HepG2 (cell line): ENCODE measurements around the gene CHST11. TPM values are rescaled to one million over a fixed set of nuclear protein-coding genes. Genes with fewer than 3 reads are reported as not detected.

Experiments used
- ATAC-seq: fragments of 200-7000 bp; cut with Tn5 transposase; 3 replicates; pipeline ENCODE4 v1.9.1; 2020; ENCODE audit warnings: mild to moderate bottlenecking, moderate library complexity
- BruUV-seq: library from RNA; stranded (reverse); fragments of 400-500 nt; replicated peaks from 2 replicates; lab custom pipeline; 2021; lab: Mats Ljungman, UMichigan
- CTCF ChIA-PET: fragments of 300-600 bp; formaldehyde crosslinking; extraction: SDS; loops from one replicate; lab custom pipeline; 2021; ENCODE audit warnings: low total read pairs, inconsistent platforms, low intra/inter-chr PET ratio; lab: Yijun Ruan, JAX
- POLR2A ChIA-PET: fragments of 350-600 bp; sonication (Branson Sonifier 250); formaldehyde crosslinking; loops from one replicate; lab custom pipeline; 2020; ENCODE audit warnings: antibody characterized with exemption, inconsistent platforms; lab: Yijun Ruan, JAX
- DNase-seq: peaks from one replicate; pipeline ENCODE4 v3.0.0-alpha.2; 2015; ENCODE audit warnings: low spot score
- FAIRE-seq: peaks from 3 replicates; lab custom pipeline; 2011; peaks lifted over from hg19 to GRCh38; lab: Jason Lieb, UNC
- H2AFZ ChIP-seq: one replicate; pipeline ENCODE4 v1.6.1; 2011; ENCODE audit warnings: low read length, inconsistent platforms
- H3K27ac ChIP-seq: fragments of 300-600 bp; 3 replicates; pipeline ENCODE4 v1.8.0; 2011; ENCODE audit warnings: mixed run types, mild to moderate bottlenecking, mixed read lengths, low read length, inconsistent platforms; ENCODE audit not compliant: insufficient read depth; ENCODE audit errors: extremely low read length
- H3K27me3 ChIP-seq, 2 experiments: fragments of 200-600 bp in 1 of 2; 2 replicates in 1 of 2; 3 replicates in 1 of 2; pipeline versions ENCODE4 v1.6.0 to v1.8.0; 2011; ENCODE audit warnings: low read length in 2 of 2, mild to moderate bottlenecking in 2 of 2, moderate library complexity in 2 of 2, inconsistent platforms in 1 of 2; ENCODE audit not compliant: insufficient read depth in 2 of 2, control insufficient read depth in 1 of 2
- H3K36me3 ChIP-seq, 2 experiments: fragments of 200-600 bp in 1 of 2; replicated peaks in 1 of 2; 2 replicates in 1 of 2; 3 replicates in 1 of 2; pipeline versions ENCODE4 v1.5.1 to v1.8.0; 2011; ENCODE audit warnings: low read length in 2 of 2, inconsistent platforms in 1 of 2; ENCODE audit not compliant: insufficient read depth in 2 of 2, control insufficient read depth in 1 of 2
- H3K4me1 ChIP-seq: 2 replicates; pipeline ENCODE4 v1.5.1; 2012; ENCODE audit warnings: low read length, inconsistent platforms; ENCODE audit not compliant: insufficient read depth
- H3K4me2 ChIP-seq: 2 replicates; pipeline ENCODE4 v1.6.0; 2011; ENCODE audit warnings: low read depth, low read length, inconsistent platforms
- H3K4me3 ChIP-seq, 3 experiments: fragments of 200-600 bp in 1 of 3; sonication (generic), shearing (Covaris generic) in 1 of 3; replicated peaks in 1 of 3; 2 replicates each; pipeline ENCODE4 v1.5.1; 2011 to 2016; ENCODE audit warnings: low read length in 3 of 3, inconsistent platforms in 2 of 3, low read depth in 2 of 3, mild to moderate bottlenecking in 2 of 3, control low read depth in 1 of 3, mixed read lengths in 1 of 3; ENCODE audit not compliant: insufficient read depth in 1 of 3
- H3K79me2 ChIP-seq: one replicate; pipeline ENCODE4 v1.6.1; 2011; ENCODE audit warnings: low read length, inconsistent platforms; ENCODE audit not compliant: insufficient read depth
- H3K9ac ChIP-seq: 2 replicates; pipeline ENCODE4 v1.6.0; 2011; ENCODE audit warnings: mild to moderate bottlenecking, low read depth, low read length, inconsistent platforms; ENCODE audit not compliant: insufficient read depth
- H3K9me3 ChIP-seq: 2 replicates; pipeline ENCODE4 v1.5.1; 2012; ENCODE audit warnings: mild to moderate bottlenecking, low read length
- H4K20me1 ChIP-seq: 2 replicates; pipeline ENCODE4 v1.6.0; 2011; ENCODE audit warnings: inconsistent platforms, mild to moderate bottlenecking, low read length, moderate library complexity; ENCODE audit not compliant: insufficient read depth
- CHCHD3 ChIP-seq: sonication (generic); formaldehyde crosslinking; IDR thresholded peaks from 2 replicates; pipeline ENCODE4 v1.8.0; 2022; ENCODE audit warnings: mild to moderate bottlenecking, missing genetic modification reagents, moderate library complexity
- MEIS1 ChIP-seq: sonication (generic); formaldehyde crosslinking; IDR thresholded peaks from 2 replicates; pipeline ENCODE4 v1.9.0; 2021; ENCODE audit warnings: mild to moderate bottlenecking, missing genetic modification reagents, moderate library complexity, borderline replicate concordance
- RXRB ChIP-seq: IDR thresholded peaks from 2 replicates; pipeline ENCODE4 v1.6.1; 2016; ENCODE audit warnings: borderline replicate concordance, missing genetic modification reagents, missing compliant biosample characterization
- ZNF12 ChIP-seq: sonication (generic); formaldehyde crosslinking; IDR thresholded peaks from 2 replicates; pipeline ENCODE4 v1.5.0; 2020; ENCODE audit warnings: missing genetic modification reagents
- WGBS: methylation state at CpG from one replicate; pipeline ENCODE4 v1.1.6; 2017; ENCODE audit warnings: low lambda C conversion rate; 5-methylcytosine and 5-hydroxymethylcytosine counted together
- in situ Hi-C: cut with HindIII; loops from 2 replicates; pipeline ENCODE4 v1.10.0; 2017; ENCODE audit warnings: low pct_unique_long_range_greater_than_20kb; ENCODE audit not compliant: extremely low pct_ligation_motif_present
- intact Hi-C: fragments of 100-400 bp; cut with micrococcal nuclease; formaldehyde crosslinking; loops from one replicate; pipeline ENCODE4 v1.10.0; 2022; ENCODE audit not compliant: unreplicated experiment
- polyA plus RNA-seq, 8 experiments: library from polyadenylated mRNA; depleted of rRNA in 3 of 8; stranded (reverse) in 7 of 8; unstranded in 1 of 8; fragments of >200 nt; fragmentation: Illumina TruSeq in 4 of 8; extraction: Trizol in 4 of 8; gene quantifications; 2 replicates each; pipeline versions ENCODE4 v1.2.1 to v1.2.3, GENCODE V29; 2011 to 2016; ENCODE audit warnings: low read depth in 4 of 8, missing spikeins in 1 of 8, mixed read lengths in 1 of 8; ENCODE audit not compliant: insufficient read depth in 1 of 8
- total RNA-seq, 5 experiments: library from RNA; depleted of rRNA; stranded (reverse); fragments of >200 nt; fragmentation: Illumina TruSeq; extraction: Trizol; gene quantifications; 2 replicates each; pipeline ENCODE4 v1.2.3, GENCODE V29; 2016; ENCODE audit warnings: low read depth in 1 of 5

Gene CHST11
- total and polyA plus RNA-seq, 2 of the 13 experiments (the other 11 are each of a cell fraction or from before 2014, with no cell fraction given), result 0.15 TPM; not detected in 1

GRCh38 chr12:104566244-104566993, 109.7 kb downstream of the CHST11 start:
- no peak for FAIRE-seq
- intact Hi-C loops, result no loop called here
- WGBS, result 7% methylated on average over 6 of the region's 6 CpGs
- no peaks in the 10 kb centered on the region for H3K79me2 ChIP-seq
- H2AFZ ChIP-seq, result no peak overlapping the region
- no peaks in the 10 kb centered on the region for H3K36me3 ChIP-seq
- no peak overlapping the region for H3K4me2 ChIP-seq
- H3K9ac ChIP-seq, result no peak overlapping the region
- H3K4me3 ChIP-seq, result no peak overlapping the region
- in situ Hi-C loops, result no loop called here
- no peaks in the 10 kb centered on the region for H3K4me1 ChIP-seq
- POLR2A ChIA-PET, result no interaction called here
- no peak for DNase-seq
- H3K27me3 ChIP-seq, result peaks cover 0 to 9% of the 10 kb centered on the region in 2 experiments; a peak in 2 of 5 replicates
- H3K9me3 ChIP-seq, result no peaks in the 10 kb centered on the region
- no peaks in the 10 kb centered on the region for H4K20me1 ChIP-seq
- CTCF ChIA-PET, result no interaction called here
- ATAC-seq, result no peak
- no TSS peak for BruUV-seq
- TF ChIP-seq RXRB (CRISPR knock-in tag), result no peak
- no peak overlapping the region for H3K27ac ChIP-seq

GRCh38 chr12:104567832-104568486, 111.2 kb downstream of the CHST11 start:
- TF ChIP-seq ZNF12 (CRISPR knock-in tag), result 0 out of 2 replicates have a peak, but pooled peaks have one; percentile 33
- no peak for TF ChIP-seq MEIS1 (CRISPR knock-in tag)
- no peak for TF ChIP-seq CHCHD3
- TF ChIP-seq, all 625 proteins: peak for 1
- Histone ChIP-seq H3K27ac (no peak overlapping the region), H3K9me3 (no peaks in the 10 kb centered on the region), H3K4me1 (no peaks in the 10 kb centered on the region), H3K4me3 (no peak overlapping the region), H3K36me3 (no peaks in the 10 kb centered on the region), H3K9ac (no peak overlapping the region), H2AFZ (no peak overlapping the region), H3K4me2 (no peak overlapping the region), H3K27me3 (no peaks in the 10 kb centered on the region; a peak in 2 of 5 replicates), H4K20me1 (no peaks in the 10 kb centered on the region), H3K79me2 (no peaks in the 10 kb centered on the region)
- in situ Hi-C loops (no loop called here), intact Hi-C loops (no loop called here)
- 0% methylated on average over 2 of the region's 5 CpGs for WGBS
- DNase-seq, result no peak
- ChIA-PET POLR2A (no interaction called here), CTCF (no interaction called here)
- ATAC-seq, result no peak
- FAIRE-seq, result no peak
- no TSS peak for BruUV-seq
